HepG2 (cell line): ENCODE data around the gene PPP4R3A. TPM values are rescaled to one million over a fixed set of nuclear protein-coding genes. Genes with fewer than 3 reads are reported as not detected.
A peak's percentile ranks its signal among the peaks of the same experiment; 100 is the strongest.

ENCODE experiments used
- ARID4A ChIP-seq: sonication (generic); formaldehyde crosslinking; IDR thresholded peaks from 2 replicates; pipeline ENCODE4 v1.5.0; 2020; ENCODE audit warnings: mild to moderate bottlenecking, missing genetic modification reagents, borderline replicate concordance
- BRCA1 ChIP-seq: sonication (generic); formaldehyde crosslinking; IDR thresholded peaks from 2 replicates; pipeline ENCODE4 v1.4.0; 2020; ENCODE audit warnings: missing genetic modification reagents
- BRD4 ChIP-seq: sonication (generic); formaldehyde crosslinking; IDR thresholded peaks from 2 replicates; pipeline ENCODE4 v1.4.0; 2020; ENCODE audit warnings: missing genetic modification reagents
- CCAR2 ChIP-seq: fragments of 200-400 bp; formaldehyde crosslinking; optimal IDR thresholded peaks from 2 replicates; pipeline ENCODE3; 2018; ENCODE audit warnings: low read depth, mild to moderate bottlenecking, low read length, moderate library complexity
- E2F1 ChIP-seq: sonication (generic); formaldehyde crosslinking; IDR thresholded peaks from 2 replicates; pipeline ENCODE4 v1.5.0; 2020; ENCODE audit warnings: missing genetic modification reagents
- FOXM1 ChIP-seq: sonication (generic); formaldehyde crosslinking; IDR thresholded peaks from 2 replicates; pipeline ENCODE4 v1.5.0; 2020; ENCODE audit warnings: missing genetic modification reagents
- KLF11 ChIP-seq: IDR thresholded peaks from 2 replicates; pipeline ENCODE4 v1.6.1; 2016; ENCODE audit warnings: missing compliant biosample characterization
- PBX2 ChIP-seq: IDR thresholded peaks from 2 replicates; pipeline ENCODE4 v1.6.1; 2016; ENCODE audit warnings: control low read depth
- RAD21 ChIP-seq: fragments of 450-650 bp; formaldehyde crosslinking; IDR thresholded peaks from 2 replicates; pipeline ENCODE4 v1.5.0; 2020; ENCODE audit warnings: mild to moderate bottlenecking
- RELA ChIP-seq: sonication (generic); formaldehyde crosslinking; IDR thresholded peaks from 2 replicates; pipeline ENCODE4 v1.4.0; 2020; ENCODE audit warnings: missing genetic modification reagents
- SMARCE1 ChIP-seq: fragments of 450-650 bp; IDR thresholded peaks from 2 replicates; pipeline ENCODE4 v1.6.1; 2017; ENCODE audit warnings: borderline replicate concordance
- TFDP1 ChIP-seq: IDR thresholded peaks from 2 replicates; pipeline ENCODE4 v1.6.1; 2016; ENCODE audit warnings: missing compliant biosample characterization, missing genetic modification reagents, borderline replicate concordance
- TRAFD1 ChIP-seq: sonication (generic); formaldehyde crosslinking; IDR thresholded peaks from 2 replicates; pipeline ENCODE4 v1.5.1; 2020; ENCODE audit warnings: missing genetic modification reagents, mild to moderate bottlenecking, borderline replicate concordance
- ZBTB21 ChIP-seq: sonication (generic); formaldehyde crosslinking; IDR thresholded peaks from 2 replicates; pipeline ENCODE4 v1.4.0; 2020; ENCODE audit warnings: missing genetic modification reagents
- ZKSCAN8 ChIP-seq: IDR thresholded peaks from 2 replicates; pipeline ENCODE4 v1.6.1; 2016; ENCODE audit warnings: borderline replicate concordance, missing genetic modification reagents, missing compliant biosample characterization
- ZMAT5 ChIP-seq: sonication (generic); formaldehyde crosslinking; IDR thresholded peaks from 2 replicates; pipeline ENCODE4 v1.5.0; 2020; ENCODE audit warnings: mild to moderate bottlenecking, low read depth, missing genetic modification reagents, borderline replicate concordance
- ZNF180 ChIP-seq: sonication (generic); formaldehyde crosslinking; IDR thresholded peaks from 2 replicates; pipeline ENCODE4 v1.4.0; 2020; ENCODE audit warnings: low read depth, missing genetic modification reagents, borderline replicate concordance
- ZNF496 ChIP-seq: sonication (generic); formaldehyde crosslinking; IDR thresholded peaks from 2 replicates; pipeline ENCODE4 v1.8.1; 2023; ENCODE audit warnings: mild to moderate bottlenecking, moderate library complexity, missing genetic modification reagents; ENCODE audit not compliant: insufficient replicate concordance
- ZNF556 ChIP-seq: sonication (generic); formaldehyde crosslinking; IDR thresholded peaks from 2 replicates; pipeline ENCODE4 v1.4.0; 2020; ENCODE audit warnings: mild to moderate bottlenecking, missing genetic modification reagents, borderline replicate concordance
- ZNF75D ChIP-seq: sonication (generic); formaldehyde crosslinking; IDR thresholded peaks from 2 replicates; pipeline ENCODE4 v1.8.1; 2023; ENCODE audit warnings: missing genetic modification reagents, mild to moderate bottlenecking, borderline replicate concordance
- polyA plus RNA-seq, 8 experiments: library from polyadenylated mRNA; depleted of rRNA in 3 of 8; stranded (reverse) in 7 of 8; unstranded in 1 of 8; fragments of >200 nt; fragmentation: Illumina TruSeq in 4 of 8; extraction: Trizol in 4 of 8; gene quantifications; 2 replicates each; pipeline versions ENCODE4 v1.2.1 to v1.2.3, GENCODE V29; 2011 to 2016; ENCODE audit warnings: low read depth in 4 of 8, missing spikeins in 1 of 8, mixed read lengths in 1 of 8; ENCODE audit not compliant: insufficient read depth in 1 of 8
- total RNA-seq, 5 experiments: library from RNA; depleted of rRNA; stranded (reverse); fragments of >200 nt; fragmentation: Illumina TruSeq; extraction: Trizol; gene quantifications; 2 replicates each; pipeline ENCODE4 v1.2.3, GENCODE V29; 2016; ENCODE audit warnings: low read depth in 1 of 5

Gene PPP4R3A
- total and polyA plus RNA-seq, 2 of the 13 experiments (the other 11 are each of a cell fraction or from before 2014, with no cell fraction given): 22.5 to 57.4 TPM

GRCh38 chr14:91418387-91419043, 91.6 kb downstream of the PPP4R3A start (continued):
- TF ChIP-seq ARID4A: peak; percentile 63; the same call in 1 of the 2 replicates
- no peak for TF ChIP-seq SMARCE1
- no peak for TF ChIP-seq ZNF75D
- TF ChIP-seq BRCA1: no peak
- TF ChIP-seq ZKSCAN8 (CRISPR knock-in tag): peak; percentile 100
- peak; percentile 53 for TF ChIP-seq TFDP1
- TF ChIP-seq ZNF556 (CRISPR knock-in tag): no peak
- no peak for TF ChIP-seq RELA (CRISPR knock-in tag)
- no peak for TF ChIP-seq FOXM1 (CRISPR knock-in tag)
- no peak for TF ChIP-seq KLF11 (CRISPR knock-in tag)
- no peak for TF ChIP-seq ZMAT5 (CRISPR knock-in tag)
- TF ChIP-seq TRAFD1 (CRISPR knock-in tag): no peak
- TF ChIP-seq ZBTB21 (CRISPR knock-in tag): no peak; the same call in 1 of the 2 replicates
- TF ChIP-seq PBX2 (CRISPR knock-in tag): no peak
- no peak for TF ChIP-seq BRD4 (CRISPR knock-in tag)
- TF ChIP-seq ZNF180 (CRISPR knock-in tag): no peak
- TF ChIP-seq E2F1 (CRISPR knock-in tag): no peak
- TF ChIP-seq ZNF496: no peak
- peak; percentile 83 for TF ChIP-seq RAD21
- no peak for TF ChIP-seq CCAR2
